DMS114 treated with DMSO at 0.1 percent for 48 hours (cell line): ENCODE data around the gene CLDN9.

Experiments
- DNase-seq: peaks from one replicate; lab custom pipeline; 2025; ENCODE audit not compliant: unreplicated experiment; lab: John Stamatoyannopoulos, UW

The CLDN9 gene

GRCh38 chr16:3012828-3013420 is at the start of gene CLDN9:
TSS of gene CLDN9 (plus strand) at chr16:3012923. CDS start at chr16:3013363, 440 bp downstream.
- no peak for DNase-seq

GRCh38 chr16:2963074-2963722 is 49.5 kb upstream of the CLDN9 start:
- no peak for DNase-seq

GRCh38 chr16:2963723-2964474 is 48.8 kb upstream of the CLDN9 start, which contains the start of gene KREMEN2:
TSS of gene KREMEN2 (plus strand) at chr16:2964275. CDS start at chr16:2964521, 246 bp downstream.
- peak; percentile 66 for DNase-seq

GRCh38 chr16:2964475-2965336 is 48.0 kb upstream of the CLDN9 start:
- peak; percentile 50 for DNase-seq

GRCh38 chr16:2966043-2966807 is 46.5 kb upstream of the CLDN9 start:
- DNase-seq: no peak

- DNase-seq: no peak
Measured at GRCh38 chr16:2966808-2967191, 45.9 kb upstream of the CLDN9 start.

- DNase-seq: no peak
Measured at GRCh38 chr16:2967211-2967631, 45.5 kb upstream of the CLDN9 start.

GRCh38 chr16:2967721-2968161 is 45.0 kb upstream of the CLDN9 start:
- DNase-seq: no peak

GRCh38 chr16:2968368-2968737 is 44.4 kb upstream of the CLDN9 start:
- no peak for DNase-seq

- DNase-seq: peak; percentile 72
Measured at GRCh38 chr16:2968738-2969544, 43.8 kb upstream of the CLDN9 start, which contains the start of gene PAQR4. TSS of gene PAQR4 (plus strand) at chr16:2969348. CDS start at chr16:2969675, 327 bp downstream.

GRCh38 chr16:2969545-2970521 is 42.9 kb upstream of the CLDN9 start:
- DNase-seq: peak; percentile 26

GRCh38 chr16:2970563-2970962 is 42.2 kb upstream of the CLDN9 start:
- no peak for DNase-seq

GRCh38 chr16:2971134-2971984 is 41.4 kb upstream of the CLDN9 start:
- no peak for DNase-seq

- DNase-seq: no peak
Measured at GRCh38 chr16:2971985-2972784, 40.5 kb upstream of the CLDN9 start.

GRCh38 chr16:2973093-2973492 is 39.6 kb upstream of the CLDN9 start:
- no peak for DNase-seq

GRCh38 chr16:2973605-2974318 is 39.0 kb upstream of the CLDN9 start:
- DNase-seq: no peak
